Ascending aorta (tissue), 2 donors: ENCODE measurements around the gene NPAS3. TPM values are rescaled to one million over a fixed set of nuclear protein-coding genes. Genes with fewer than 3 reads are reported as not detected.

Experiments used
- DNase-seq, 2 donors: peaks; one replicate each; pipeline ENCODE4 v3.0.0-alpha.2; 2019; ENCODE audit warnings: low spot score in 2 of 2
- H3K27ac ChIP-seq, 2 donors: fragments of 200-600 bp; sonication (generic); one replicate each; pipeline ENCODE4 v1.5.1; 2016 to 2017; ENCODE audit warnings: mild to moderate bottlenecking in 1 of 2
- H3K27me3 ChIP-seq: fragments of 200-600 bp; sonication (generic); one replicate; pipeline ENCODE4 v1.5.1; 2017
- H3K36me3 ChIP-seq, 2 donors: fragments of 200-600 bp; sonication (generic); one replicate each; pipeline ENCODE4 v1.5.1; 2016
- H3K4me1 ChIP-seq, 2 donors: fragments of 200-600 bp; sonication (generic); one replicate each; pipeline ENCODE4 v1.5.1; 2016 to 2017; ENCODE audit warnings: mild to moderate bottlenecking in 1 of 2
- H3K4me3 ChIP-seq, 2 donors: fragments of 200-600 bp; sonication (generic); one replicate each; pipeline ENCODE4 v1.5.1; 2016 to 2017; ENCODE audit warnings: mild to moderate bottlenecking in 1 of 2
- H3K9me3 ChIP-seq, 2 donors: fragments of 200-600 bp; sonication (generic); one replicate each; pipeline ENCODE4 v1.5.1; 2016
- intact Hi-C: fragments of 100-400 bp; cut with DNase I; formaldehyde crosslinking; loops from one replicate; pipeline ENCODE4 v1.15.1; 2023
- total RNA-seq: library from RNA; depleted of rRNA; stranded (reverse); fragments of >200 nt; gene quantifications from one replicate; pipeline ENCODE4 v1.1.0, GENCODE V29; 2016
- TF ChIP-seq, protein P1 (sequence below), 3 experiments: fragments of 200-600 bp in 2 of 3; fragments of 450-650 bp in 1 of 3; sonication (generic) in 2 of 3; IDR thresholded peaks; one replicate each; pipeline ENCODE4 v1.5.1; 2016 to 2019; ENCODE audit warnings: antibody characterized with exemption in 3 of 3, mild to moderate bottlenecking in 1 of 3, moderate library complexity in 1 of 3

The NPAS3 gene
- total RNA-seq, 1 donor from 2014 or later, result not detected

DNA sequence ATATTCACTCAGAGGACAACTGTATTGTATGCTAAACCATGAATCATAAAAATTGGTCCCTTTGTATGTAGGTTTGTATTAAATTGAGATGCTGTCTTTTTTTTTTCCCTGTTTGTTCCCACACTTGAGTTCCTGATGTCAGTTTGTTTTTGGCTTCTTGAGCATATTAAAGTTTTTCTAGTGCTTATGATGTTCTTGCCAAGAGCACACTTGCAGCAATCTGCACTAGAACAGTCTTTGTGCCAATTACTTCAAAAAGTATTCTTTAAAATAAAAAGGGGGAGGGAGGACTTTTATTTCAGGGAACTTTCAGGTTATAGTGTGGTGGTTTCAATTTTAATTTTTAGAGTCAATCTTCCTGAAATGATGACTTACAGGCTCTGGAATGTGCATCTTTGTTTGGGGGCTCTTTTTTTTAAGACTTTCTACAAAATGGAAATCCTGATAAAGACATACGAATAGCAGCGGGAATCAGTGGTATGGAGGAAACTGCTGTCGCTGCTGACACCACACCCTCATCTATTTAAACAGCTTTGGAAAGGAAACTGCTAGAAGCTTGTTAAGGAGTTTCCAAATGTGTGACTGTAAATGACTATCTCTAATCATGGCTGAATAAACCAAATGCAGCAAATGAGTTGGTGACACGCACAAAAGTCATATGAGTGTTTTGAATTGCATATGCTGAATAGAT lies 823.6 kb downstream of the NPAS3 start:
- TF ChIP-seq, protein P1, sequence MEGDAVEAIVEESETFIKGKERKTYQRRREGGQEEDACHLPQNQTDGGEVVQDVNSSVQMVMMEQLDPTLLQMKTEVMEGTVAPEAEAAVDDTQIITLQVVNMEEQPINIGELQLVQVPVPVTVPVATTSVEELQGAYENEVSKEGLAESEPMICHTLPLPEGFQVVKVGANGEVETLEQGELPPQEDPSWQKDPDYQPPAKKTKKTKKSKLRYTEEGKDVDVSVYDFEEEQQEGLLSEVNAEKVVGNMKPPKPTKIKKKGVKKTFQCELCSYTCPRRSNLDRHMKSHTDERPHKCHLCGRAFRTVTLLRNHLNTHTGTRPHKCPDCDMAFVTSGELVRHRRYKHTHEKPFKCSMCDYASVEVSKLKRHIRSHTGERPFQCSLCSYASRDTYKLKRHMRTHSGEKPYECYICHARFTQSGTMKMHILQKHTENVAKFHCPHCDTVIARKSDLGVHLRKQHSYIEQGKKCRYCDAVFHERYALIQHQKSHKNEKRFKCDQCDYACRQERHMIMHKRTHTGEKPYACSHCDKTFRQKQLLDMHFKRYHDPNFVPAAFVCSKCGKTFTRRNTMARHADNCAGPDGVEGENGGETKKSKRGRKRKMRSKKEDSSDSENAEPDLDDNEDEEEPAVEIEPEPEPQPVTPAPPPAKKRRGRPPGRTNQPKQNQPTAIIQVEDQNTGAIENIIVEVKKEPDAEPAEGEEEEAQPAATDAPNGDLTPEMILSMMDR (IDR thresholded peaks at IDR 0.05), result no peak
- H3K4me1 ChIP-seq, result no peaks in the 10 kb centered on the region
- no peaks in the 10 kb centered on the region for H3K9me3 ChIP-seq
- H3K27ac ChIP-seq, result no peak overlapping the region
- H3K27me3 ChIP-seq, result no peaks in the 10 kb centered on the region
- no peaks in the 10 kb centered on the region for H3K36me3 ChIP-seq
- DNase-seq, result no peak
- H3K4me3 ChIP-seq, result no peak overlapping the region
- intact Hi-C loops, result no loop called here

- Histone ChIP-seq H3K27me3 (no peaks in the 10 kb centered on the region), H3K4me1 (no peaks in the 10 kb centered on the region), H3K9me3 (no peaks in the 10 kb centered on the region), H3K4me3 (no peak overlapping the region), H3K36me3 (no peaks in the 10 kb centered on the region), H3K27ac (no peak overlapping the region)
- no peak for DNase-seq
- TF ChIP-seq, protein P1 (IDR thresholded peaks at IDR 0.05), result no peak
- intact Hi-C loops, result no loop called here
These were observed 826.4 kb downstream of the NPAS3 start for GRCh38 chr14:33764876-33765650.

GRCh38 chr14:33767586-33768457 lies 829.1 kb downstream of the NPAS3 start:
- TF ChIP-seq, protein P1 (IDR thresholded peaks at IDR 0.05), result no peak
- H3K27me3 ChIP-seq, result no peaks in the 10 kb centered on the region
- no peak overlapping the region for H3K27ac ChIP-seq
- no peaks in the 10 kb centered on the region for H3K9me3 ChIP-seq
- no peaks in the 10 kb centered on the region for H3K4me1 ChIP-seq
- no peaks in the 10 kb centered on the region for H3K36me3 ChIP-seq
- DNase-seq, result no peak
- no peak overlapping the region for H3K4me3 ChIP-seq
- intact Hi-C loops, result no loop called here

DNA sequence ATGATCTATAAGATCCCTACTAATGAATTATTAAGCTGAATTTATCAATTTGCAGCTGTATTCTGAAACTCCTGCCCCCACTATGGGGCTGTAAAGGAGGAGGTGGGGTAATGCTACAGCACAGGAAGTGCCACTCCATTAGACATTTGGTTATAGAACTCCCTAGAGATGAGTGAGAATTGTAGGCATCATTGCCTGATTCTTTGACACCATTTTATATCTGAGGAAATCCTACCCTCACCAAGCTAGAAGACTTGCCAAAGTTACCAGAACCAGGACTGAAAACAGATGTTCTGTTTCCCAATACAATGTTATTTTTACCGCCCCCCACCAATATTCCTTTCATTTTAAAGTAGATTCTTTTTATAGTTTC lies 829.8 kb downstream of the NPAS3 start:
- intact Hi-C loops, result no loop called here
- no peaks in the 10 kb centered on the region for H3K36me3 ChIP-seq
- H3K27ac ChIP-seq, result no peak overlapping the region
- no peak overlapping the region for H3K4me3 ChIP-seq
- no peak for DNase-seq
- TF ChIP-seq, protein P1 (IDR thresholded peaks at IDR 0.05), result no peak
- H3K4me1 ChIP-seq, result no peaks in the 10 kb centered on the region
- no peaks in the 10 kb centered on the region for H3K9me3 ChIP-seq
- no peaks in the 10 kb centered on the region for H3K27me3 ChIP-seq

- H3K27me3 ChIP-seq, result no peaks in the 10 kb centered on the region
- no peak overlapping the region for H3K27ac ChIP-seq
- no peaks in the 10 kb centered on the region for H3K9me3 ChIP-seq
- intact Hi-C loops, result no loop called here
- TF ChIP-seq, protein P1 (IDR thresholded peaks at IDR 0.05), result no peak
- H3K4me1 ChIP-seq, result no peaks in the 10 kb centered on the region
- H3K4me3 ChIP-seq, result no peak overlapping the region
- H3K36me3 ChIP-seq, result no peaks in the 10 kb centered on the region
- DNase-seq, result no peak
These were observed 834.7 kb downstream of the NPAS3 start for GRCh38 chr14:33773205-33774030.
